Activated CD4-positive, CD25-positive, alpha-beta regulatory T cell (primary cell): ENCODE measurements around the gene GMPPB.
"Not testable (repeated sequence)": the region's sequence is repeated elsewhere in the genome, so short reads cannot be mapped to it uniquely, and the experiment has no call there.

Source experiments
- DNase-seq, 4 experiments: peaks; one replicate each; lab custom pipeline; 2025; lab: John Stamatoyannopoulos, UW

GMPPB gene

GRCh38 chr3:49689908-49690624, 33.7 kb downstream of the GMPPB start:
- not testable (repeated sequence) for DNase-seq

- DNase-seq, result no peak
These were observed 34.5 kb downstream of the GMPPB start, which contains the start of the genes MST1 and RNF123 for GRCh38 chr3:49689046-49689907. TSS of gene MST1 (minus strand) at chr3:49689474. CDS start at chr3:49688691, 783 bp downstream. TSS of gene RNF123 (plus strand) at chr3:49689557. CDS start at chr3:49691166, 1,609 bp downstream.

GRCh38 chr3:49688338-49689045, 35.3 kb downstream of the GMPPB start:
- not testable (repeated sequence) for DNase-seq

- not testable (repeated sequence) for DNase-seq
These were observed 36.3 kb downstream of the GMPPB start for GRCh38 chr3:49687424-49687795.

GRCh38 chr3:49686769-49687423, 36.9 kb downstream of the GMPPB start:
- DNase-seq, result not testable (repeated sequence)

- not testable (repeated sequence) for DNase-seq
These were observed 37.4 kb downstream of the GMPPB start for GRCh38 chr3:49686346-49686745.

GRCh38 chr3:49685846-49686245, 37.9 kb downstream of the GMPPB start:
- DNase-seq, result not testable (repeated sequence)

- DNase-seq, result not testable (repeated sequence)
These were observed 38.6 kb downstream of the GMPPB start for GRCh38 chr3:49685103-49685502.

GRCh38 chr3:49684453-49684852, 39.3 kb downstream of the GMPPB start:
- DNase-seq, result not testable (repeated sequence)

GRCh38 chr3:49683162-49683561, 40.6 kb downstream of the GMPPB start:
- no peak for DNase-seq

GRCh38 chr3:49681543-49681942, 42.2 kb downstream of the GMPPB start:
- DNase-seq, result no peak

GRCh38 chr3:49681232-49681522, 42.6 kb downstream of the GMPPB start:
- no peak for DNase-seq

- DNase-seq, result no peak
These were observed 43.1 kb downstream of the GMPPB start for GRCh38 chr3:49680493-49681231.

GRCh38 chr3:49675912-49676311, 47.8 kb downstream of the GMPPB start:
- no peak for DNase-seq

- no peak for DNase-seq
These were observed 49.2 kb downstream of the GMPPB start for GRCh38 chr3:49674497-49674983.

- no peak for DNase-seq
These were observed 49.8 kb downstream of the GMPPB start, which contains the start of gene APEH for GRCh38 chr3:49673715-49674496. TSS of gene APEH (plus strand) at chr3:49674351. CDS start at chr3:49674402, 51 bp downstream.

GRCh38 chr3:49673121-49673714, 50.5 kb downstream of the GMPPB start:
- DNase-seq, result no peak

- no peak for DNase-seq
These were observed 52.2 kb downstream of the GMPPB start for GRCh38 chr3:49671291-49672288.

GRCh38 chr3:49670940-49671290, 52.8 kb downstream of the GMPPB start:
- DNase-seq, result no peak
